GM23338 (cell line): ENCODE results near the gene SCP2.

Experiments
- CREB1 ChIP-seq: fragments of 250-450 bp; sonication (Bioruptor Pico); IDR thresholded peaks from 2 replicates; pipeline ENCODE4 v1.5.0; 2020; ENCODE audit warnings: low read depth, mild to moderate bottlenecking, moderate library complexity
- CTCF ChIP-seq, 2 experiments: fragments of 200-600 bp in 1 of 2; sonication (generic) in 1 of 2; conservative IDR thresholded peaks; 2 replicates each; pipeline versions ENCODE4 v1.5.1 to v1.6.1; 2016 to 2017; ENCODE audit warnings: antibody characterized with exemption in 2 of 2, low read depth in 2 of 2, mild to moderate bottlenecking in 2 of 2, moderate library complexity in 1 of 2
- ETS1 ChIP-seq: IDR thresholded peaks from 2 replicates; pipeline ENCODE4 v1.6.1; 2016; ENCODE audit warnings: antibody characterized with exemption
- EZH2 ChIP-seq: fragments of 200-600 bp; sonication (generic); IDR thresholded peaks from one replicate; pipeline ENCODE4 v1.8.0; 2017; ENCODE audit warnings: antibody characterized with exemption, mild to moderate bottlenecking, low read depth; ENCODE audit not compliant: unreplicated experiment
- EZH2phosphoT487 ChIP-seq: fragments of 200-600 bp; sonication (generic); IDR thresholded peaks from one replicate; pipeline ENCODE4 v1.8.1; 2018; ENCODE audit warnings: antibody characterized with exemption; ENCODE audit not compliant: unreplicated experiment
- JUNB ChIP-seq: IDR thresholded peaks from one replicate; pipeline ENCODE4 v1.6.1; 2016; ENCODE audit warnings: antibody characterized with exemption; ENCODE audit not compliant: unreplicated experiment
- NANOG ChIP-seq: IDR thresholded peaks from 2 replicates; pipeline ENCODE4 v1.6.1; 2016; ENCODE audit warnings: antibody characterized with exemption, borderline replicate concordance
- POLR2AphosphoS5 ChIP-seq: IDR thresholded peaks from 2 replicates; pipeline ENCODE4 v1.6.1; 2016; ENCODE audit warnings: antibody characterized with exemption, low read depth
- REST ChIP-seq: IDR thresholded peaks from one replicate; pipeline ENCODE4 v1.6.1; 2018; ENCODE audit warnings: antibody characterized with exemption; ENCODE audit not compliant: unreplicated experiment
- STAT1 ChIP-seq: IDR thresholded peaks from one replicate; pipeline ENCODE4 v1.6.1; 2016; ENCODE audit warnings: antibody characterized with exemption; ENCODE audit not compliant: unreplicated experiment
- ZNF114 ChIP-seq: fragments of 250-450 bp; sonication (Bioruptor Pico); IDR thresholded peaks from 2 replicates; pipeline ENCODE4 v1.5.0; 2020; ENCODE audit warnings: mild to moderate bottlenecking, moderate library complexity
- ZNF331 ChIP-seq: fragments of 250-450 bp; sonication (Bioruptor Pico); IDR thresholded peaks from 2 replicates; pipeline ENCODE4 v1.5.0; 2020; ENCODE audit warnings: low read depth, mild to moderate bottlenecking, moderate library complexity
- ZNF462 ChIP-seq: fragments of 250-450 bp; sonication (Bioruptor Pico); IDR thresholded peaks from 2 replicates; pipeline ENCODE4 v1.5.0; 2020; ENCODE audit warnings: mild to moderate bottlenecking, moderate library complexity

- no peak for TF ChIP-seq CTCF (conservative IDR thresholded peaks at IDR 0.05; ENCODE audit: low read depth in 2 of 2)
- no peak for TF ChIP-seq EZH2phosphoT487
- no peak for TF ChIP-seq POLR2AphosphoS5
- TF ChIP-seq ZNF331: no peak
- TF ChIP-seq REST: no peak
- no peak for TF ChIP-seq EZH2
- TF ChIP-seq NANOG: no peak
- no peak for TF ChIP-seq JUNB
- no peak for TF ChIP-seq CREB1 (CRISPR knock-in tag)
- TF ChIP-seq ZNF114: no peak
- TF ChIP-seq ZNF462 (CRISPR knock-in tag): no peak
- no peak for TF ChIP-seq STAT1
- TF ChIP-seq ETS1: no peak
These were observed 152.2 kb downstream of the SCP2 start for GRCh38 chr1:53079251-53079650.
